SH-SY5Y (cell line): ENCODE data around the gene HES6.

Experiments used
- GATA2 ChIP-seq: IDR thresholded peaks from 2 replicates; pipeline ENCODE4 v1.6.1; 2011; ENCODE audit warnings: mild to moderate bottlenecking, low read depth, low read length
- GATA3 ChIP-seq: IDR thresholded peaks from 2 replicates; pipeline ENCODE4 v1.6.1; 2011; ENCODE audit warnings: low read depth, mild to moderate bottlenecking, low read length, moderate library complexity

DNA sequence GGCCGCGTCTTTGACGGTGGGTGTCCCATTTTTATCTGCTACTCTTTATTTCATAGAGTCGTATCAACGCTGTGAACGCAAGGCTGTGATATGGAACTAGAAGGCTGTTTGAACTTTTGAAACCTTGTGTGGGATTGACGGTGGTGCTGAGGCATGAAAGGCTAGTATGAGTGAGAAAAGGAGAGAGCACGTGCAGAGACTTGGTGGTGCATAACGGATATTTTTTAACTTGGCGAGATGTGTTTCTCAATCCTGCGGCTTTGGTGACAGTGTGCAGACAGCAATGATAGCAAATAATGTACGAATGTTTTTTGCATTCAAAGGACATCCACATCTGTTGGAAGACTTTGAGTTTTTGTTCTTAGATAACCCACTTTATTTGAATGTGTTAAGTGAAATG, 6.2 kb downstream of the HES6 start:
- TF ChIP-seq GATA2 (no peak), GATA3 (no peak)
